K562 (cell line): ENCODE measurements around the gene DCDC2. TPM values are rescaled to one million over a fixed set of nuclear protein-coding genes. Genes with fewer than 3 reads are reported as not detected.

Experiments used
- ATAC-seq: fragments of 200-7000 bp; cut with Tn5 transposase; 3 replicates; pipeline ENCODE4 v1.9.1; 2020; ENCODE audit warnings: moderate library complexity
- BruUV-seq: library from RNA; stranded (reverse); fragments of 400-500 nt; replicated peaks from 2 replicates; lab custom pipeline; 2021; lab: Mats Ljungman, UMichigan
- CTCF ChIA-PET: fragments of 300-600 bp; formaldehyde crosslinking; extraction: SDS; loops from one replicate; lab custom pipeline; 2021; ENCODE audit warnings: low intra/inter-chr PET ratio; lab: Yijun Ruan, JAX
- POLR2A ChIA-PET: fragments of 300-600, 350-650 bp; sonication (Branson Sonifier 250); formaldehyde crosslinking; extraction: SDS; loops from one replicate; lab custom pipeline; 2021; ENCODE audit warnings: antibody characterized with exemption, inconsistent platforms; lab: Yijun Ruan, JAX
- DNase-seq, 4 experiments: peaks; one replicate each; pipeline versions ENCODE4 v3.0.0 to v3.0.0-alpha.2; 2011 to 2018; ENCODE audit warnings: low spot score in 3 of 4, mixed read lengths in 3 of 4; ENCODE audit errors: extremely low read depth in 1 of 4
- FAIRE-seq: peaks from 2 replicates; lab custom pipeline; 2011; peaks lifted over from hg19 to GRCh38; lab: Jason Lieb, UNC
- H2AFZ ChIP-seq: 2 replicates; pipeline ENCODE4 v1.6.0; 2011; ENCODE audit warnings: low read depth, low read length, control low read depth, inconsistent platforms
- H3K27ac ChIP-seq: fragments of 200-600 bp; 3 replicates; pipeline ENCODE4 v1.8.0; 2011; ENCODE audit warnings: low read depth, mild to moderate bottlenecking, control low read depth, inconsistent platforms, low read length, moderate library complexity, mixed read lengths; ENCODE audit errors: extremely low read depth
- H3K27me3 ChIP-seq, 2 experiments: fragments of 300-600 bp in 1 of 2; 2 replicates in 1 of 2; 3 replicates in 1 of 2; pipeline versions ENCODE4 v1.6.0 to v1.8.0; 2011; ENCODE audit warnings: inconsistent platforms in 2 of 2, low read length in 2 of 2, mild to moderate bottlenecking in 1 of 2, mixed read lengths in 1 of 2, moderate library complexity in 1 of 2; ENCODE audit not compliant: control insufficient read depth in 2 of 2, insufficient read depth in 2 of 2
- H3K36me3 ChIP-seq: fragments of 300-600 bp; 3 replicates; pipeline ENCODE4 v1.8.0; 2011; ENCODE audit warnings: mild to moderate bottlenecking, low read length, inconsistent platforms; ENCODE audit not compliant: control insufficient read depth, insufficient read depth
- H3K4me1 ChIP-seq, 2 experiments: fragments of 200-600 bp in 1 of 2; replicated peaks in 1 of 2; 2 replicates in 1 of 2; 3 replicates in 1 of 2; pipeline versions ENCODE4 v1.5.1 to v1.8.0; 2011; ENCODE audit warnings: inconsistent platforms in 2 of 2, low read length in 2 of 2, mild to moderate bottlenecking in 1 of 2, mixed read lengths in 1 of 2, moderate library complexity in 1 of 2; ENCODE audit not compliant: control insufficient read depth in 2 of 2, insufficient read depth in 2 of 2
- H3K4me2 ChIP-seq: 2 replicates; pipeline ENCODE4 v1.6.1; 2011; ENCODE audit warnings: low read length, control low read depth, inconsistent platforms, mixed read lengths; ENCODE audit not compliant: insufficient read depth
- H3K4me3 ChIP-seq: fragments of 200-600 bp; sonication (generic), shearing (Covaris generic); 2 replicates; pipeline ENCODE4 v1.5.1; 2016; ENCODE audit warnings: control low read depth, inconsistent platforms
- H3K79me2 ChIP-seq: fragments of 200-600 bp; 3 replicates; pipeline ENCODE4 v1.8.0; 2011; ENCODE audit warnings: low read length, inconsistent platforms; ENCODE audit not compliant: control insufficient read depth, insufficient read depth
- H3K9ac ChIP-seq, 2 experiments: 2 replicates each; pipeline versions ENCODE4 v1.6.0 to v1.6.1; 2011; ENCODE audit warnings: low read depth in 2 of 2, low read length in 2 of 2, control low read depth in 1 of 2, inconsistent platforms in 1 of 2, mild to moderate bottlenecking in 1 of 2, mixed read lengths in 1 of 2; ENCODE audit not compliant: insufficient read depth in 1 of 2
- H3K9me1 ChIP-seq: one replicate; pipeline ENCODE4 v1.6.0; 2011; ENCODE audit warnings: inconsistent platforms, mild to moderate bottlenecking, low read length, moderate library complexity; ENCODE audit not compliant: control insufficient read depth, insufficient read depth
- H3K9me3 ChIP-seq: replicated peaks from 2 replicates; pipeline ENCODE4 v1.5.1; 2011; ENCODE audit warnings: low read depth, low read length, inconsistent platforms; ENCODE audit not compliant: control insufficient read depth, insufficient read depth
- H4K20me1 ChIP-seq: replicated peaks from 2 replicates; pipeline ENCODE4 v1.6.1; 2011; ENCODE audit warnings: low read length, inconsistent platforms, mixed read lengths; ENCODE audit not compliant: control insufficient read depth, insufficient read depth
- SMARCB1 ChIP-seq: IDR thresholded peaks from 2 replicates; pipeline ENCODE4 v1.6.1; 2011; ENCODE audit warnings: improper control_type of control experiment, low read depth; ENCODE audit not compliant: insufficient read length
- SMARCE1 ChIP-seq: fragments of 450-650 bp; IDR thresholded peaks from 2 replicates; pipeline ENCODE4 v1.7.1; 2016; ENCODE audit warnings: mild to moderate bottlenecking
- WGBS: fragments of 100-300 bp; shearing (Covaris generic); methylation state at CpG from one replicate; pipeline ENCODE4 v1.1.6; 2016; ENCODE audit warnings: low coverage, mixed read lengths; ENCODE audit not compliant: insufficient coverage; ENCODE audit errors: missing lambda C conversion rate; 5-methylcytosine and 5-hydroxymethylcytosine counted together
- in situ Hi-C: fragments of 300-500 bp; cut with MboI; formaldehyde crosslinking; loops from 4 replicates; pipeline ENCODE4 v1.15.0; 2018; ENCODE audit warnings: inconsistent platforms, mixed read lengths
- intact Hi-C: fragments of 100-400 bp; cut with micrococcal nuclease; formaldehyde crosslinking; loops from 2 replicates; pipeline ENCODE4 v1.14.2; 2022
- polyA plus RNA-seq, 8 experiments: library from polyadenylated mRNA; depleted of rRNA in 4 of 8; stranded (reverse) in 5 of 8; unstranded in 3 of 8; fragments of >200 nt; fragmentation: Nextera tagmentation in 2 of 8; fragmentation: Illumina TruSeq in 1 of 8; extraction: Ambion mirVana in 2 of 8; extraction: Trizol in 1 of 8; gene quantifications; 2 replicates each; pipeline versions ENCODE4 v1.2.1 to v1.2.3, GENCODE V29; 2011 to 2014; ENCODE audit warnings: inconsistent platforms in 1 of 8, missing spikeins in 1 of 8
- total RNA-seq, 7 experiments: library from RNA; depleted of rRNA in 6 of 7; stranded (reverse); fragments of >200 nt in 6 of 7; fragmentation: Illumina TruSeq in 2 of 7; extraction: Trizol in 2 of 7; gene quantifications; 2 replicates each; pipeline versions ENCODE4 v1.2.1 to v1.2.3, GENCODE V29; 2011 to 2021; ENCODE audit warnings: low replicate concordance in 1 of 7
- TF ChIP-seq, protein P1 (sequence below): fragments of 250-450 bp; sonication (Bioruptor Pico); IDR thresholded peaks from 2 replicates; pipeline ENCODE4 v1.4.0; 2020; ENCODE audit warnings: borderline replicate concordance
- TF ChIP-seq, protein P2 (sequence below): fragments of 250-450 bp; sonication (Bioruptor Pico); IDR thresholded peaks from 2 replicates; pipeline ENCODE4 v1.5.0; 2022; ENCODE audit warnings: mild to moderate bottlenecking

Gene DCDC2
- total and polyA plus RNA-seq, 9 of the 15 experiments (the other 6 are each of a cell fraction or from before 2014, with no cell fraction given): 0.04 TPM; not detected in 8

DNA sequence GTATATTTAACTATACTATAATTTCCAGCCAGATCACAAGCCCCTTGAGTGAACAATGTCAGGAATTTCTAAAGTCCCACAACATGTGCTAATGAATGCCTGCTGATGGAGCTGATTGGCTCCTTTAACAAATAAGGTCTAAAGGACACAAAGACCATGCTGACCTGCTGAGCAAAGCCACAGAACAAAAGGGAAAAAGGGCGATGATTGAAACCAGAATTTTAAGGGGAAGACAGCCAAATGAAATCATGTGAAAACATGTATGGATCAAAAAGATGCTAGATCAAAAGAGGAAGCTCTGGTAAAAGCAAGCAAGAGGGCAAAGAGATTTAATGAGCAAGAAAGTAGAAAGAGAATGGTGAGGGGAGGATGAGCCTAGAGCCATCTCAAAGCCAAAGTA, 105.6 kb downstream of the DCDC2 start:
- intact Hi-C loops: no loop called here
- Histone ChIP-seq H2AFZ (no peak overlapping the region), H3K9me1 (no peaks in the 10 kb centered on the region), H3K27me3 (no peaks in the 10 kb centered on the region), H3K27ac (no peak overlapping the region), H3K9ac (no peak overlapping the region), H3K9me3 (0 out of 2 replicates have a peak, but pooled peaks cover 2% of the 10 kb centered on the region), H3K4me3 (no peak overlapping the region), H3K36me3 (no peaks in the 10 kb centered on the region), H3K79me2 (no peaks in the 10 kb centered on the region), H4K20me1 (no peaks in the 10 kb centered on the region), H3K4me1 (no peaks in the 10 kb centered on the region), H3K4me2 (no peak overlapping the region)
- in situ Hi-C loops: no loop called here
- FAIRE-seq (no peak), DNase-seq (no peak), ATAC-seq (no peak)
- POLR2A ChIA-PET: no interaction called here
- CTCF ChIA-PET: no interaction called here
- TF ChIP-seq SMARCE1 (no peak), SMARCB1 (no peak)
- TF ChIP-seq, protein P1, sequence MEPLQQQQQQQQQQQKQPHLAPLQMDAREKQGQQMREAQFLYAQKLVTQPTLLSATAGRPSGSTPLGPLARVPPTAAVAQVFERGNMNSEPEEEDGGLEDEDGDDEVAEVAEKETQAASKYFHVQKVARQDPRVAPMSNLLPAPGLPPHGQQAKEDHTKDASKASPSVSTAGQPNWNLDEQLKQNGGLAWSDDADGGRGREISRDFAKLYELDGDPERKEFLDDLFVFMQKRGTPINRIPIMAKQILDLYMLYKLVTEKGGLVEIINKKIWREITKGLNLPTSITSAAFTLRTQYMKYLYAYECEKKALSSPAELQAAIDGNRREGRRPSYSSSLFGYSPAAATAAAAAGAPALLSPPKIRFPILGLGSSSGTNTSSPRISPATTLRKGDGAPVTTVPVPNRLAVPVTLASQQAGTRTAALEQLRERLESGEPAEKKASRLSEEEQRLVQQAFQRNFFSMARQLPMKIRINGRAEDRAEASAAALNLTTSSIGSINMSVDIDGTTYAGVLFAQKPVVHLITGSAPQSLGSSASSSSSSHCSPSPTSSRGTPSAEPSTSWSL (CRISPR knock-in tag): no peak
- TF ChIP-seq, protein P2, sequence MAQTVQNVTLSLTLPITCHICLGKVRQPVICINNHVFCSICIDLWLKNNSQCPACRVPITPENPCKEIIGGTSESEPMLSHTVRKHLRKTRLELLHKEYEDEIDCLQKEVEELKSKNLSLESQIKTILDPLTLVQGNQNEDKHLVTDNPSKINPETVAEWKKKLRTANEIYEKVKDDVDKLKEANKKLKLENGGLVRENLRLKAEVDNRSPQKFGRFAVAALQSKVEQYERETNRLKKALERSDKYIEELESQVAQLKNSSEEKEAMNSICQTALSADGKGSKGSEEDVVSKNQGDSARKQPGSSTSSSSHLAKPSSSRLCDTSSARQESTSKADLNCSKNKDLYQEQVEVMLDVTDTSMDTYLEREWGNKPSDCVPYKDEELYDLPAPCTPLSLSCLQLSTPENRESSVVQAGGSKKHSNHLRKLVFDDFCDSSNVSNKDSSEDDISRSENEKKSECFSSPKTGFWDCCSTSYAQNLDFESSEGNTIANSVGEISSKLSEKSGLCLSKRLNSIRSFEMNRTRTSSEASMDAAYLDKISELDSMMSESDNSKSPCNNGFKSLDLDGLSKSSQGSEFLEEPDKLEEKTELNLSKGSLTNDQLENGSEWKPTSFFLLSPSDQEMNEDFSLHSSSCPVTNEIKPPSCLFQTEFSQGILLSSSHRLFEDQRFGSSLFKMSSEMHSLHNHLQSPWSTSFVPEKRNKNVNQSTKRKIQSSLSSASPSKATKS (CRISPR knock-in tag): no peak
- BruUV-seq: no TSS peak
- WGBS: 0% methylated on average over 1 of the region's 1 CpG
